Measurements from ENCODE around the gene SLC10A6. TPM values are rescaled to one million over a fixed set of nuclear protein-coding genes. Genes with fewer than 3 reads are reported as not detected.

Gene SLC10A6
- total RNA-seq = not detected in 2 replicates

GRCh38 chr4:86848732-86849619 lies at the start of gene SLC10A6:
SLC10A6 (minus strand) TSS chr4:86849384; CDS start chr4:86849115, 269 bp downstream.

GRCh38 chr4:86891762-86892635 lies 42.8 kb upstream of the SLC10A6 start, which contains the start of gene C4orf36:
C4orf36 (minus strand) TSS chr4:86892422; CDS start chr4:86891520, 902 bp downstream.

Other genes with a start within 250 kb of the SLC10A6 start
- 0.42 TPM in 1 of 2 replicates, not detected in the other for gene C4orf36, start 43.0 kb upstream of the SLC10A6 start, total RNA-seq
- 11.0 and 19.1 TPM in 2 replicates for gene AFF1, start 85.6 kb upstream of the SLC10A6 start, total RNA-seq